ENCODE measurements around the gene PBX3.

The PBX3 gene

DNA sequence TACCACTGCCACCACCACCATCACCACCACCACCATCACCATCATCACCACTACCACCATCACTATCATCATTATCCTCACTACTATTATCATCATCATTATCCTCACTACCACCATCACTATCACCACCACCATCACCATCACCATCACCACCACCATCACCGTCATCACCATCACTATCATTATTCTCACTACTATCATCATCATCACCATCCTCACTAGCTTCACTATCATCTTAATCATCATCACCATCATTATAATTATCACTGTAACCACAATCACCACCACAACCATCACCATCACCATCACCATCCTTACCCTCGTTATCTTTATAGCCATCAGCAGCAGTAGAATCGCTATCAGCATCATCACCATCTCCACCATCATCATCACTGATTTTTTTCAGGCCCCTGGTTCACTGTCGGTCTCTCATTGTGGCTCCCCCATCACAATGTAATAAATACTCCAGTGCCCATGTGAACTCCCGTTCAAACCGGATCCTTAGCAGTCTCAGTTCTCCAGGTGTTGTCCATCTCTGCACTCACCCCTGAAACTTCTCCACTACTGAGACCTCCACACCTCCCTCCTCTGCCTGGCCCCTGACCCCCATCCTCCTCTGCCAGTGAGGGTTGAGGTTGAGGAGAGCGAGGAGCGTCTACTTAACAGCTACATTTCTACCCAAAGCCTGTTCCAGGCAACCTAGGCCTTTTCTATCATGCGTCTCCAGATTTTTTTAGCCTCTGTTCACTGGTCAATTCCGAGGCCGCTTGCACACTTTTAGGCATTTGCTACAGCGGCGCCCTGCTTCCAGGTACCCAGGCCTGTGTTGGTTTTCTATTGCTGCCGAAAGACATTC, 238.2 kb downstream of the PBX3 start:
- no peak for DNase-seq

DNA sequence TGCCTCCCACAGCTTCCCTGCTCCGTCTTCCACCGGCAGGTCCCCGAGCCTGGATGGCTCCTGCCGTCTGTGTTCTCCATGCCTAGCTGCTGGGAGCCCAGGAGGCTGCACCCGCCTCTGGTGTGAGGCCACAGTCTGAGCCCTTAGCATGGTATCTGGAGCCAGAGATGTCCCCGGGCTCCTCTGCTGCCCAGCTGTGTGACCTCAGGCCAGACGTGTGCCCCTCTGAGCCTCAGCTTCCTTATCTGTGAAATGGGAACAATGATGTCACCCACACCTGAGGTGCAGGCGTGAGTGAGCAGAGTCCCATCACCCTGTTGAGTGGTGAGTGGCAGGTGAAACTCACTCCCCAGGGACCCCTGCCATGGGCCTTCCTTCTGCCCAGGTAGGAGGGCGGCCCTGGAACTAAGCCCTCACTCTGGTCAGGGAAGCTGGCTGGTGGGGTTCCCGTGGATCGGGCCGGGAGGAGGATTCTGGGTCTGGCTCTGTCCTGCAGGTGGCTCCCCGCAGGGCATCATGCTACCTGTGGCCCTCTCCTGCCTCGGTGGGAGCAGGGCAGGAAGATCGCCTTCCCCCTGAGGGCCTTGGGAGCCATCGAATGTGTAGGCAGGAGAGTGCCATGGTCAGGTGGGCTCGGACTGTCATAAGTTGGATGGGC, 239.0 kb downstream of the PBX3 start:
- DNase-seq, result no peak

DNA sequence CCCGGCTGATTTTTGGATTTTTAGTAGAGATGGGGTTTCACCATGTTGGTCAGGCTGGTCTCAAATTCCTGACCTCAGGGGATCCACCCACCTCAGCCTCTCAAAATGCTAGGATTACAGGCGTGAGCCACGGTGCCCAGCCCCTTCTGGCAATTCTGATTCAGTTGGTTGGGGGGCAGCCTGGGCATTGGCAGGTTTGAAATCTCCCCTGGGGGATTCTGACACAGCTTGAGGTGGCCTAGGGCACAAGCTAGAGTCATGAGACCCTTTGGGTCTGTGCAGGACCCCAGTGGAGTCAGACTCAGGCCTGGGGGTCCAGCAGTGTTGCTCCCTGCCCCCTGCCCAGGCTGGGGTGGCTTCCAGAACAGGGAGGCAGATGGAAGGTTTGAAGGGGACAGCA, 239.8 kb downstream of the PBX3 start:
- no peak for DNase-seq

DNA sequence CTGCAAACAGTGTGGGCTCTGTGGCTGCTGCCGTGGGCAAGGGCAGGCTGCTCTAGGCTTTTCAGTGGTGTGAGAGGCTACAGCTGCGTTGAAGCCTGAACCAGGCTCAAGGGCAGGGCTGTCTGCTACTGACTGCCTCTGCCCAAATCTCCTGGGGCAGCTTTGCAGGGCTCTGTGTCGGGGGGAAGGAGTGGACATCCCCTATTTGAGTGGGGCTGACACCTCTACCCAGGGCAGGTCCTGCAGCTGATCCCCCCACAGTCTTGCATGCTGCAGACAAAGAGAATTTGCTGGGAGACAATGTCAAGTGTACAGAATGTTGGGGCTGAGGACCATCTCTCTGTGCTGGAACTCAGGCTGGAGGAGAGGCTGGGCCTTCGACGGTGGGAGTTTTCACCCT, 240.2 kb downstream of the PBX3 start:
- DNase-seq, result no peak

DNA sequence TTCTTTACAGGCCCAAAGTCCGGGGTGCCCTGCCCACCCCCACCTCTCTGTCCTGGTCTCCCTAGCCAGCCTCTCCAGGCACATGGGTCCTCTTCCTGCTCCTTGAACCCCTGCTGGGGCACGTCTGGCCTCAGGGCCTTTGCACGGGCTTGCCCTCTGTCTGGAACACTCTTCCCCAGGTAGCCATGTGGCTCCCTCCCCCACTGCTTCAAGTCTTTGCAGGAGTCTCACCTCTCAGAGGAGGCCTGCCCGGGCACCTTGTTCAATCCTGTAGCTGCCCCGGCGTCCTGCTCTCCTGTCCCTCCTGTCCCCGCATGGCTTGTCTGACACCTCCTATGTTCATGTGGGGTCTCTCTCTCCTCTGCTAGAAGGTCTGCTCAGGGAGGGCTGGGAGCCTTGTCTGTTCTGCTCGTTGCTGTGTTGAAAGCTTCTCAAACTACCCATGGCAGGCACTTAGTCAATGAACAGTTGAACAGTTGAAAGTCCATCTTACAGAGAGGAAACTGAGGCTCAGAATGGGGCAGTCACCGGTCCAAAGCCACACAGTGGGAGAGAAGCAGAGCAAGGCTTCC, 241.4 kb downstream of the PBX3 start:
- DNase-seq, result no peak

DNA sequence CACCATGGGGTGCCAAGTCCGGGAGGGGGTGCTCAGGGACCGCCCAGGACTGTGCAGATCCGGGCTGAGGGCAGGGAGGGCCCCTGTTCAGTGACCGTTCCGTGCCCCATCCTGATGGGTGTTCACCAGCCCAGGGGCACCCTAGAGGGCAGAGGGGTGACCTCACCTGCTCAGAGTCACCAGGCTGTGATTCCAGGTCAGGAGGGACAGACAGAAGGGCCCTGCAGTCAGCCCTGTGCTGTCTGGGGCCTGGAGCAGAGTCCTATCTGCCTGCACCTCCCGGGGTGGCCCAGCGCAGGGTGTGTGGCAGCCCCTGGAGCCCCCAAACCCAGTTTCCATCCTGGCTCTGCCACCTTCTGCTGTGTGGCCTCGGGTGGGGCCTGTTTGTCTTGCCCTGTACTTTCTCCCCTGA, 241.9 kb downstream of the PBX3 start:
- no peak for DNase-seq

DNA sequence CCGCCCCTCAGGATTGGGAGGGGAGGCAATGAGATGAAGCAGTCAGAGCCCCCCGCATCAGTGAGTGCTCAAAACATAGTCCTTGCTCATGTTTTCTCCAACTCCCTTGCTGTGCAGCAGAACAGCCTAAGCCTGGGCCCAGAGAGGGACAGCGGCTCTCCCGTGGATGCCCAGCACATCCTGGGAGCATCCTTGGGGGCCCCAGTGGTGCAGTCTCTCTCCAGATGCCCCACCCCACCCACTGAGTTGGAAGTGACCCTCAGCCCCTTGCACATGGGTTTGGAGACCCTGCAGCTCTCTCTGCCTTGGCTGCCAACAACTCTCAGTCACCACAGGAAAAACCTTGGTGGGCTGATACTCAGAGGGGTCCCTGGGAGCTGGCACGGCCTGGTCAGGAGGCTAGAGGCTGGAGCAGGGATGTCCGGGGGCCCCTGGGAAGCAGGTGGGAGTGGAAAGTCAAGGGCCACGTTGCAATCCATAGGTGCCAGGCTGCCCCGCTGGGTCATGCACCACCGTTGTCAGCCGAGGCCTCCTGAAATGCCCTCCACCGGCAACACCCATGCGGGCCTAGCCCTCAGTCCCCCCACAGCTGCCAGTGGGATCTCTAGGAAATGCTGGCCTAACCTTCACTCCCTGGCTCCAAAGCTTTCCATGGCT, 242.5 kb downstream of the PBX3 start:
- no peak for DNase-seq

DNA sequence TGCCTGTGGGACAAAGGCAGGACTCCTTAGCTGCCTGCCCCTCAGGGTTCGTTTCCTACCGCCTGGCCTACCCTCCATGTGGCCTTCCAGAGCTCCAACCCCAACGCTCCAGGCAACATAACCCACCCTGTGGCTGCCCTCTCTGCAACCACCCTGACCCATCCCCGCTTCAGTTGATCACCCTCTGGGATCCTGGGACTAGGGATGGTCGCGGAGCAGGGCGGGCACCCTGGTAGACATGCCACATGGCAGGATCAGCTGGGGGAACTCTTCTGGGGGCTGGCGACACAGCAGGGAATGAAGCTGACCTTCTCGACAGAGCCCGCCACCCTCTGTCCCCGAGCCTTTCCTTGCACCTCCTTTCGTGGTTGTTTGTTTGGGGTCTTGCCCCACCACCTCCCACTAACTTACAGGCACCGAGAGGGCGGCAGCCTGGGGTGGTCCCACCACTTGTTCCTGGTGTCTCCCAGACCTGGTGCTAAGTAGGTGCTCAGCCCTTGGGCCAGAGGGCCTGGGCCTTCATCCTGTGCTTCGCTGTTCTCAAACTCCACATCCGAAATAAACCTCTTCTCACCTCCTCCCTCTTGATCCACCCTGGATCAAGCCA, 243.1 kb downstream of the PBX3 start:
- no peak for DNase-seq

DNA sequence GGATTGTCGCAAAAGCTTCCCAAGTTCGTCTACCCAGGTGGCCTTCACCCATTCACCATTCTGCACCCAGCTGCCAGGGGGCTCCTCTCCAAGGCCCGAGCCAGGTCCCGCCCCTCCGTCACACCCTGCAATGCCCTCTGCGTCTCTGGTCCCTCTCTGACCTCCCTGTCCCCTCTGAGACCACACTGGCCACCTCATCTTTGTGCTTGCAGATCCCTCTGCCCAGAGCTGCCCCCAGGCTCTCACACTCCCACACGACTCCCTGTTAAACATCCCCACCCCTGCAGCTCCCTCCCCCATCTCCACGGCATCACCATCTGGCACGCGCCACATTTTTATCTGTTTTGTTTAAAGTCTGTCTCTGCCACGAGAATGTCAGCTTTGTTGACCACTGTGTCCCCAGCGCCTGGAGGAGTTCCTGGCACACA, 243.6 kb downstream of the PBX3 start:
- DNase-seq, result peak; percentile 60

DNA sequence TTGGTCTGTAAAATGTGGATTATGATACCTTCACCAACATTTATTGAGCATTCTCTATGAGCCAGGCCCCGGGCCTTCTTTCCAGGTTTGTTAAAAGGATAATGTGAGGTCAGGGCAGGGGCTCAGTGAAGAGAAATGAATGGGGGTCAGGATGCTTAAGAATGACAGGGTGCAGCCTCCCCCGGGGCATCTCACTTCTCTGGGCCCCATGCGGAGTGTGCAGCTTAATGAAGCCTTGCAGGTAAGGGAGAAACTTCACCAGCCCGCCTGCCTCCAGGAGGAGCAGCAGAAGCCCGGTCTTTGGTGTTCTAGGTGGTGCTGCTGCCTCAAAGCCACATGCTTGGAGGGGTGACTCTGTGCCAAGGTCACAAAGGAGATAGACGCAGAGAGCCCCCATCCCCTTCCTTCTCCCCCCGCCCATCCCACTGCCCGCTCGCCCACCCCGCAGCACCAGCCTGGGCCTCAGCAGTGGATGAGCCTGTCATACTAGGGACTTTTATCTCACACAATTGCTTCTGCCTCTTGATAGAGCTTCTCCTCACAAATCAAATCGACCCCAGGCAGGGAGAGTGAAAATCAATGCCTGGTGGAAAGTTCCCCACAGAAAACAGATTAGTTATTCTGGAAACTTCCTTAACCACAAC, 244.8 kb downstream of the PBX3 start:
- DNase-seq, result no peak

DNA sequence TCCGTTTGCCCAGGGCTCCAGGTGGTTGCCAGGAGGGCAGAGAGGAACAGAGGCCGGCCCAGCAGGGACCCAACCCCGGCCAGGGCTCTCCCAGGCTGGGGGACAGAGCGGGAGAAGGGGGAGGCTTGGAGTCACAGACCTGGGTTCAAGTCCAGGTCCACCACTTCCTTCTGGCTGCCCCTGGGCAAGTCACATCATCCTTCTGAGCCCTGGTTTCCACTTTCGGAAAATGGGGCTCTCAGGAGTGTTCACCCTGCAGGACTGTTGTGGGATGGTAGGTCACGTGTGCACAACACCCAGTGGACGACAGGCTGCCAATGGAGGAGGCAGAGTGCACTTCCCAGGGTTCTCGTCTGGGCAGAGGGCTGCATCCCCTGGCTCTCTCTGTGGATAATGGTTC, 245.4 kb downstream of the PBX3 start:
- no peak for DNase-seq

DNA sequence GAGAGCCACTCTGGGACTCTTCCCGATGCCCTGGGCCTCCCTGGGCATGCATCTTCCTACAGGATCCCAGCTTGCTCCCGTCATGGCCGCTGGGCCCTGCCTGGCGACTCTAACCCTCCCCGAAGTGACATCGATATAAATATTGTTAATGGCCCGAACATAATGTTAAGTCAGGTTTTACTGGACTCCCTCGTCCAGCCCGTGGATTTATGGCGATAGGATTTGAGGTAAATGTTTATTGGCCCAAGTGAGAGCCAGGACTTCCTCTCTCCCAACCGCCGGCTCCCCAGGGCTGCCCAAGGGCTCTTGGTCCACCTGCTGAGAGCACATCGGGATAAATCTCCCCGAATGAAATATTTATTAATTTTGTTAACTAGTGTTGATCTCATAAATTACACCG, 246.3 kb downstream of the PBX3 start:
- DNase-seq, result no peak

DNA sequence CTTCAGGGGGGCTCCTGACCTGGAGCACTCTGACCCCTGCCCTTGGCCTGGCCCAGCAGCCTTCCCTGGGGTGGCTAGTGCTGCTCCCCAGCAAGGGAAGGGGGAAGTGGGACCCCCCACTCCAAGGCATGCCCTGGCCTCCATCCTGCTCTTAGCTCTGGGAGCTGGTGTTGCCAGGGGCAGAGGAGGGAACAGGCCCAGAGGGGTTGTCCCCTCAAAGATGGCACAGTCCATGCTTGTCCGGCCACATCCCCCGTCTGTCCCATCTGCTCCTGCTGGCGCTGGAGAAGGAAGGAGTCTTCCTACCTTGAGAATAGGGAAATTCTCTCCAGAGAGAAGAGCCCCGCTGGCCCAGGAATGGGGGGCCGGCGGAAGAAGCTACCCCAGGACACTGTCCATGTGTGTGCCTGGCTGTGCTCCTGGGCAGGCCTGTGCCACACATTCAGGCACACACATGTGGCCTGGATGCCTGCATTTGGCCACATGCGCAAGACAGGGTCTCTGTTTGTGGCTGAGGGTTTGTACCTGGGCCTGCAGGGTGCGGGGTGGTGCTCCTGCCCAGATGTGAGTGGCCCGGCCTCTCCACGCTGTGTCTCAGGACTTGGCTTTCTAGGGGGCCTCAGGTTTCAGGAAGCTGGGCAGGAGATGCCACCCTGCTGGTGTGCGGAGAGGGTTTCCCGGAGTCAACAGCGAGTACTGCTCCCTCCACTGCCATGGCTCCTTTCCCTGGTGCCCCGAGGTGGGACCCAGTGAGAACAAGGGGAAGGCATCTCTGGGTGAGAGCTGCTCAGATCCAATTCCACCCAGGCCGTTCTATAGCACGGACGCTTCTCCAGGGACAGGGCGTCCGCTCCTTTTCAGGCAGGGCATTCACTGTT, 247.1 kb downstream of the PBX3 start:
- no peak for DNase-seq

DNA sequence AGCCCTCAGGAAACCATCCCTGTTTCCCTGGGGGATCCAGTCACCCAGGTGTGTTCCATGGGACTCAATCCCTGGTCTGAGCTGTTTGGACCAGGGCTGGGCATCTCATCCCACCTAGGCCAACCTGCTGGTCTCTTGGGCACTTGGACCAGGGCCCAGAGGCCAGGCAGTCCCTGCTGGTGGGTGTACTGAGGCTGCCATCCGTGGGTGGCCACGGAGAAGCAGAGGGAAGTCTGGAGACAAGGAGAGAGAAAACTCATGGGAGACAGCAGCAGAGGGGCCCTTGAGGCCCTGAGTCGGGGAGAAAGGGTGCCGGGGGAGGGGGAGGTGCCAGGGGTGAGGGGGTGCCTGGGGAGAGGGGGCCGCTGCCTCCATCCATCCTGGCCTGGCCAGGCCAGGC, 247.8 kb downstream of the PBX3 start:
- no peak for DNase-seq

DNA sequence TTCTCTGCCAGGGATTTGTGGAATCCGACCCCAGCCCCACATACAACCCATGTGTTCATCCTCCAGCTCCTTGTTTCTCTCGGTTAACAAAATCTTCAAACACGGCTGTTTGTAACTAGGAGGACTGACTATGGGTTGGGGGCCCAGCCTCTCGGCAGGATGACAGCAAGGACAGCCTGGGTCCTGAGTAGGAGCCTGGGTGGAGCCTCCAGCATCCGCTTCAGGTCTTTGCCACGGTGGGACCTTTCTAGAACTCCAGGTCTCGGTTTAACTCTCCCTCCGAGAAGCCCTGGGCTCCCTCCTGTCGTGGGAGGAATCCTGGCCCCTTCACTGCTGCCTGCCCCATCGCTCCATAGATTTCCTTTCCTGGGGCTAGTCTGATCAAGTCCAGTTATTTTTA, 248.5 kb downstream of the PBX3 start:
- no peak for DNase-seq

DNA sequence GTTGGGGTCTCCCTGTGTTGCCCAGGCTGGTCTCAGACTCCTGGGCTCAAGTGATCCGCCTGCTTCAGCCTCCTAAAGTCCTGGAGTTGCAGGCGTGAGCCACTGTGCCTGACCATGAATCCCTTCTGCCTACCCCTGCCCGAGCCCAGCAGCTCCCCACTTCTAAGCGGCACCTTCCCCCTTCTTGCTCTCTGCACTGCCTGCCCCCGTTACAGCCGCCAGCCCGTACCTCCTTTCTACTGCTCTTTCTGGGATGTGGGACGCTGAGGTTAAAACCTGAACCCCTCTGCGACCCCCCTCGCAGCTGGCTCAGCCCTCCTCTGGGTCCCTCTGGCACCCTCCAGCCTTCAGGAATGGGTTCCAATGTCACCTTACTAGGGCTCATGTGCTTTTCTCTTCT, 249.6 kb downstream of the PBX3 start:
- DNase-seq, result no peak

DNA sequence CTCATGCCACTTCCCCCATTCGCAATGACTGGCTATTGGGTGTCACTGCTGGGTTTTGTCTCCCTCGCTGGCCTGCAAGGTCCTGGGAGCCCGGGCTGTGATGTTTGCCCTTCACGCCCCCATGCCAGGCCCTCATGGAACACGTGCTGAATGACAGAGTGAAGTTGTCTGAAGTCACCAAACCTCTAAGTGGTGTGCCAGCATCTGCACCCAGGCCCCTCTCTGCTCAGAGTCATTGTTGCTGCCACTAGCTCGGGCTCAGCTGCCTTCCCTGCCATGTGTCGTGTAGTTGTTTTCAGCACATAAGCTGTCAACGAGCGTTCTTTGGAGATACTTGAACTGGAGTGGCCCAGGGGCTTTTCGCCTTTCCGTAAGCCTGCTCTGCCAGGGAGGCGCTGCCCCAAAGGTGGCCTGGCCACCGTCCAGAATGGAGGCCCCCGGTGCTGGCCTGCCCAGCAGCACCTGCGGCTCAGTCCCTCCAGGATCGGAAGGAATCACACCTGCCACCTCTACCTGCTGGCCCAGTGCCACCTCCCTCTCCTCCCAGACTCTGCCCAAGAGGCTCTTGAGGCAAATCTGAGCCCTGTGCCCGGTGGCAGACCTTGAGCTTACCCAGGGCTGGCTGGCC, 250.1 kb downstream of the PBX3 start:
- peak; percentile 81 for DNase-seq

DNA sequence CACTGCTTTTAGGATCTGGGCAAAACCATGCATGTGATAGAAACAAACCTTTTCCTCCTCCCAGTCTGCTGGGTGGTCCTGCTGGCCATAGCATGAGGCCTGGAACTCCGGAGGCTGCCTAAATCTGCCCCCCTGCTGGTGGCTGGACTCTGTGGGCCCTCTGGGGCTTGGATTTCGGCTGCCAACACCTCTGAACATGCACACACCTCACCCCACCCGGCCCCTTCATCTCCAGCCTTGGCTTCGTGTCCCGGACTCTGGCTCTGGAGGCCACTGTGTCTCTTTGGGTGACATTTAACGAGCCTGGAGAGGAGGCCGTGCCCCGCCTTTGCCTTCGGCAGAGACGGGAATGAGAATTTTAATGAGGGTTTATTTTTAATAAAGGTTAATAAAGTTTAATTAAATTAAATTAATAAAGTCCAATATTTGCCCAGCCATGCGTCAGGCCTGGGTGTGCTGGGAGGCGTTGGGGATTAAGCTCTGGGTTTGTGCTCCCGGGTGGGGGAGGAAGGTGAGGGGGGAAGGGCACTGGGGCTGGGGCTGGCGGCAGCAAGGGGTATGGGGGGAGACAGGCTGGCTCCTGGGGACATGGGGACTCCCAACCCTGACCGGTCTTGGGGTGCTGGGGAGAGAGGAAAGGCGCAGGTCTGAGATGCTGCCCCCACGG, 251.8 kb downstream of the PBX3 start:
- DNase-seq, result no peak

DNA sequence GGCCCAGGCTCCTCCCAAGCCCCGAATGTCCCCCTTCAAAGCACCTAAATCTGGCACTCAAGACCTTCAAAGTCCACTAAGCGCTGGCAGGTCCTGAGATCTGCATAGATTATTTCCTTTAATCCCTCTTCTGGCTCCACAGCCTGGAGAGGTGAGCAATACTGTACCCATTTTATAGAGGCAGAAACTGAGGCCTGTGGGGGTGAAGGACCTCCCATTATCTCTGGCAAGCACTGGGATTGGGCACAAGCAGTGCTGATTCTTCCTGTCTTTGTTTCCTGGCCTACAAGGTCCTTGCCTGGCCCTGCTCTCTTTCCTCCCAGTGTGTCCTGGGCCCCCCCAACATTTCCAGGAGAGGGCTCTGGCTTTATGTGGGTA, 252.3 kb downstream of the PBX3 start:
- no peak for DNase-seq

DNA sequence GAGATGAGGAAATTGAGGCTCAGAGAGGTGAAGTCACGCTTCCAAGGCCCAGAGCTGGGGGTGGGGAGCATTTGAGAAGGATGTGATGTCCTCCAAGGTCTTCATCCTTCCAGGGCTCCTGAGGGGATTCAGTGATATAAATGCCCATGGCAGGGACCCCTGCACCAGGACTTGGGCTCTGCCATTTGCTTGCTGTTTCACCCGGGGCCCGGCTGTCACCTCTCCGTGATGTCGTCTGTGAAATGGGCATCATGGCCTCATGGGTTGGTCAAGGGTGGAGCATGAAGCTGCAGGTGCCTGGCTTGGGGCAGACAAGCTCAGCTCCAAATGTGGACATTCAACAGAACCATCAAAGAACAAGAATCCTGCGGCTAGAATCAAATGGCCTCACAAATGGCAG, 253.1 kb downstream of the PBX3 start:
- DNase-seq, result no peak
